HEK293T (cell line): ENCODE measurements around the gene ILK.
A peak's percentile ranks its signal among the peaks of the same experiment; 100 is the strongest.

Experiments used
- CTCF ChIA-PET: fragments of 350-600 bp; formaldehyde crosslinking; extraction: SDS; loops from one replicate; lab custom pipeline; 2021; ENCODE audit warnings: antibody characterized with exemption, inconsistent platforms; lab: Yijun Ruan, JAX
- POLR2A ChIA-PET: fragments of 350-600 bp; formaldehyde crosslinking; extraction: SDS; loops from one replicate; lab custom pipeline; 2020; ENCODE audit warnings: antibody characterized with exemption, inconsistent platforms; lab: Yijun Ruan, JAX
- DNase-seq: peaks from one replicate; pipeline ENCODE4 v3.0.0; 2012; ENCODE audit warnings: mixed read lengths; ENCODE audit errors: extremely low spot score
- ARNT ChIP-seq: fragments of 450-650 bp; IDR thresholded peaks from 2 replicates; pipeline ENCODE4 v1.6.1; 2017; ENCODE audit warnings: mild to moderate bottlenecking
- BHLHE40 ChIP-seq: fragments of 450-650 bp; IDR thresholded peaks from 2 replicates; pipeline ENCODE4 v1.6.1; 2016; ENCODE audit warnings: mild to moderate bottlenecking, moderate library complexity, borderline replicate concordance
- CTBP1 ChIP-seq: fragments of 450-650 bp; IDR thresholded peaks from 2 replicates; pipeline ENCODE4 v1.6.1; 2016; ENCODE audit warnings: borderline replicate concordance
- ELF4 ChIP-seq: fragments of 450-650 bp; IDR thresholded peaks from 2 replicates; pipeline ENCODE4 v1.6.1; 2017; ENCODE audit warnings: antibody characterized with exemption
- FOXA1 ChIP-seq: fragments of 450-650 bp; IDR thresholded peaks from 2 replicates; pipeline ENCODE4 v1.6.1; 2016; ENCODE audit warnings: mild to moderate bottlenecking
- FOXK2 ChIP-seq: fragments of 450-650 bp; IDR thresholded peaks from 2 replicates; pipeline ENCODE4 v1.6.1; 2016; ENCODE audit warnings: mild to moderate bottlenecking
- FOXM1 ChIP-seq: fragments of 450-650 bp; IDR thresholded peaks from 2 replicates; pipeline ENCODE4 v1.6.1; 2017; ENCODE audit warnings: mild to moderate bottlenecking, borderline replicate concordance
- HDGF ChIP-seq: fragments of 450-650 bp; IDR thresholded peaks from 2 replicates; pipeline ENCODE4 v1.6.1; 2017; ENCODE audit warnings: antibody characterized with exemption, borderline replicate concordance
- L3MBTL2 ChIP-seq: fragments of 450-650 bp; conservative IDR thresholded peaks from 2 replicates; pipeline ENCODE4 v1.6.1; 2016; ENCODE audit warnings: mild to moderate bottlenecking
- LEF1 ChIP-seq: fragments of 450-650 bp; IDR thresholded peaks from 2 replicates; pipeline ENCODE4 v1.6.1; 2017; ENCODE audit warnings: mild to moderate bottlenecking, borderline replicate concordance
- NFRKB ChIP-seq: fragments of 450-650 bp; IDR thresholded peaks from 2 replicates; pipeline ENCODE4 v1.6.1; 2016; ENCODE audit warnings: mild to moderate bottlenecking, moderate library complexity
- PKNOX1 ChIP-seq: fragments of 450-650 bp; IDR thresholded peaks from 2 replicates; pipeline ENCODE4 v1.6.1; 2016
- SP1 ChIP-seq: fragments of 450-650 bp; IDR thresholded peaks from 2 replicates; pipeline ENCODE4 v1.6.1; 2017
- SUZ12 ChIP-seq: fragments of 450-650 bp; IDR thresholded peaks from 2 replicates; pipeline ENCODE4 v1.6.1; 2016; ENCODE audit warnings: mild to moderate bottlenecking
- TARDBP ChIP-seq: fragments of 450-650 bp; IDR thresholded peaks from 2 replicates; pipeline ENCODE4 v1.6.1; 2016
- ZNF384 ChIP-seq: fragments of 450-650 bp; IDR thresholded peaks from 2 replicates; pipeline ENCODE4 v1.6.1; 2016

The ILK gene

DNA sequence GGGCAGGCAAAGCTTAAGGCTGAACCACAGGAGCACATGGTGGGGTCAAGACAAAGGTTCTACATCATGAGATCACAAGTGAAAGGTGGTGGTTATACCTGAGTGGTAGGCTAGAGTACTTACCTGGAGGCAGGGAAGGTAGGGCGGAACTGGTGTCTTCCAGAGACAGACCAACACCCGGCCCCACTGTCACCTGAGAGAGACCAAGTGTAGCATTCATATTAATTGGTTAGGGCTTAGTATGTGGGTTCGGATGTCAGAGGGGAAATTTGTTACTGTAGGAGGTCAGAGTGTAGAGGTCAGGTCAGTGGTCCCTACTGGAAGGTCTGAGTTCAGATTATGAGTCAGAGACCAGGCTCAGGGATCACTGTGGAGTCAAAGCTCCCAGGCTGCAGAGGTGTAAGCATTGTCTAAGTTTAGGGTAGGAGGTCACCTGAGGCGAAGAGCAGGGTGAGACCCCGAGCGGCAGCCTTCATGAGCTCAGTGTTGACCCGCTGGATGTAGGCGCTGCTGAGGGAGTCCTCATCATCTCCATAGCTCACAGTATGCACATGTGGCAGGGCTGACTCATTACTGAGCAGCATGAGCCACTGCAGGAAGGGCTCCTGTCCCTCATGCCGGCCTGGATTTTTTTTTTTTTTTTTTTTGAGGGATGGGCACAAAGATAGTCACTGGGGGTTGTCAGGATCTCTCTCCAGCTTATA is 12.5 kb downstream of the ILK start:
- no peak for TF ChIP-seq PKNOX1
- TF ChIP-seq HDGF = no peak
- no peak for TF ChIP-seq SP1
- TF ChIP-seq FOXK2 = no peak
- TF ChIP-seq LEF1 = no peak
- TF ChIP-seq NFRKB = no peak
- TF ChIP-seq ELF4 = no peak
- TF ChIP-seq BHLHE40 = no peak
- no peak for TF ChIP-seq ZNF384
- no peak for TF ChIP-seq TARDBP
- no peak for TF ChIP-seq FOXM1
- ChIA-PET CTCF (interaction anchor here (0.6 kb wide), 1 partner anchor 139 kb away, joined by 3 read pairs; no protein-coding TSS in a partner anchor), POLR2A (no interaction called here)
- no peak for DNase-seq

DNA sequence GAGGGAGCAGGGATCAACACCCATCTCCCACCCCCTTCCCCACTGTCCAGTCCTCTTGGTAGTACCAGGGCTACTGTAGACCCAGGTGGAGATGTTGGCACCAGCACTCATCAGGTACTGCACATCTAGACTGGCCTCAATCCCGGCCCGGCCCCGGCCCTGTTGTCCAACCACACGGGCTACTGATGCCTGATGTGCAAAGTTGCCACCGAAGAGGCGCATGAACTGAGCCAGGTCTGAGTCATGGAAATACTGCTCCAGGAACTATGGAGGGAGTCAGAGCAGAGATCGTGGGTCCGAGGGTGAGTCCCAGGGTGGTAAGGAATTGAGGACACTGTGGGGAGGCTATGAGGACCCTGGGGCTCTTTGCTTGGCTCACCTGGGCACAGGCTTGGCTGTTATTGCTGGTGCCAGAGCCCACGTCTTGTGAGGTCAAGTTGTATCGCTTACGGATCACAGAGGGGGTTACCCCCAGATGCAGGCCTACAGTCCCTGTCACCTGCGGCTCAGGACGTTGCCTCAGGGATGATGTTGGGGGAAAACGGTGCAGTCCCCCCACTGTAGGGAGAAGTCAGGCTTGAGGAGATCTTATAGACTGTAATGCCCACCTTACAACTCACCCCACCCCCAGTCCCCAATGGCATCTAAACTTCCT is 13.1 kb downstream of the ILK start:
- ChIA-PET POLR2A (no interaction called here), CTCF (no interaction called here)
- TF ChIP-seq SUZ12 (no peak), HDGF (no peak), BHLHE40 (no peak), L3MBTL2 (no peak), SP1 (no peak), ELF4 (no peak), ZNF384 (no peak), NFRKB (no peak), TARDBP (no peak), ARNT (no peak), FOXM1 (no peak), LEF1 (no peak), CTBP1 (no peak), FOXA1 (no peak), PKNOX1 (no peak), FOXK2 (no peak)
- no peak for DNase-seq

DNA sequence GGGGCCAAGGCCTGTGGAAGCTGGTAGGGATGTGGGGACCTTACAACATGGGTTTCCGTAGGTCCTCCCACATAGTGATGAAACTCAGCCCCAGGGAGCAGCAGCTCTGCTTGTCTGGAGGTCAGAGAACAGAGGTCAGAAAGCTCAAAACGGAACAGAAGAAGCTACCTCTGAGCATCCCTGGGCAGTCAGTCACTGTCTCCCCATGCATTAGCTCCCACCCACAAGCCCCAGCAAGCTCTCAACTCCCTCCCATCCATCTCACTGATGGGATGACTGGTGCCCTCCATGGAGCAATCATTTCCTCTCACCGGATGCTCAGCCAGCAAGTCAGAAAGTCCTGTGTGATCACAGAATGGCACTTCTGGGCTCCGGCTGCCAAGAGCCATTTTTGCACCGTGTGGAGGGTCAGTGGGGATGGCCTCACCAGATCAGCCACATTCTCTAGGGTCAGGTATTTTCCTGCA is 13.8 kb downstream of the ILK start:
- no peak for TF ChIP-seq CTBP1
- TF ChIP-seq FOXA1 = no peak
- no peak for TF ChIP-seq L3MBTL2
- no peak for TF ChIP-seq LEF1
- TF ChIP-seq FOXK2 = no peak
- TF ChIP-seq HDGF = no peak
- no peak for TF ChIP-seq FOXM1
- TF ChIP-seq ARNT = no peak
- DNase-seq = no peak
- CTCF ChIA-PET = no interaction called here
- POLR2A ChIA-PET = interaction anchor here (1.2 kb wide), 1 partner anchor 54 kb away, joined by 3 read pairs; no protein-coding TSS in a partner anchor

DNA sequence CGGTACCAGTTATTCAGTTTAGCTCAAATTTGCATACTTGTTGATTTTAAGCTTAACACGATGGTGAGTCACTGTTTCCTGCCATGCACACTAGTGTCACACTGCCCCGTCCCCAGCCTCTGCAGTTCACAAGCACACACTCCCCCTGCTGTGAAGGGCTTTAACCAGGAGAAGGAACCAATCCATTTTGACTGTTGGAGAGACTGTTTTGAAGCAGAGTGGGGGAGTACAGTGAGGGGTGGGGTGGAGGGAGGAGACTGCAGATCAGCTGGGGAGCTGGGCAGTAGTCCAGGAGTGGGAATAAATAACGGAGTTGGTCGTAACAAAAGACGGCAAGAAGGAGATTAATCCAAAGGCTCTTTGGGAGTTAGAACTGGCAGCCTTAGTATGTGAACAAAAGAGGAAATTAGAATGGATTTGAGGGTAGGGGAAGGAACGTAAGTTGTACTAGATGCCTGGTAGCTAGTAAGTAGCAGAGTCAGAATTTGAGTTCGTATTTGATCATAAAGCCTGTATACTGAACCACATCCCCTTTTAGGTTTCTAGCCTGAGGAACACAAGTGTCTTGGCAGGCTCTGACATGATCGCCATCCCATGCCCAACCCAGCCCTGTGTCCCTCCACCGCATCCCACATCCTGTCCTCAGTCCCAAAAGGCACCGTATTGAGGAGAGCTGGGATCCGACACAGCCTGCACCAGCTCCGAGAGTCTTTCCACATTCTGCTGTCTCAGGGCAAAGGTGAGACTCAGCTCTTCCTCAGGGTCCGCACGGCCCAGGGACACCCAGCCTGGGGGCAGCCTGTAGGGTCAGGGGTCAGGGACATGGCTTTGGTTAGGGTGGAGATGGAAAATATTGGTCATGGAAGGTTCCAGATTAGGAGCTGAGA is 14.8 kb downstream of the ILK start:
- DNase-seq = peak; percentile 24
- TF ChIP-seq L3MBTL2 (no peak), FOXK2 (no peak), TARDBP (no peak), BHLHE40 (no peak), NFRKB (no peak), ELF4 (no peak), FOXM1 (no peak), ARNT (no peak), FOXA1 (no peak), PKNOX1 (no peak), HDGF (no peak), ZNF384 (no peak), LEF1 (no peak), CTBP1 (no peak), SUZ12 (no peak)
- ChIA-PET POLR2A (interaction anchor here (0.7 to 2.4 kb wide), 9 partner anchors 11 to 82 kb away, joined by 3 to 14 read pairs (median 5); partner anchors contain the start of genes ILK and MRPL17), CTCF (interaction anchor here (0.5 kb wide), 1 partner anchor 1863 kb away, joined by 3 read pairs; no protein-coding TSS in a partner anchor)
